OCI-M2 (cell line): ENCODE results near the gene EXD3.

ENCODE experiments used
- DNase-seq: peaks from one replicate; lab custom pipeline; 2025; ENCODE audit not compliant: unreplicated experiment; lab: John Stamatoyannopoulos, UW

The EXD3 gene

DNA sequence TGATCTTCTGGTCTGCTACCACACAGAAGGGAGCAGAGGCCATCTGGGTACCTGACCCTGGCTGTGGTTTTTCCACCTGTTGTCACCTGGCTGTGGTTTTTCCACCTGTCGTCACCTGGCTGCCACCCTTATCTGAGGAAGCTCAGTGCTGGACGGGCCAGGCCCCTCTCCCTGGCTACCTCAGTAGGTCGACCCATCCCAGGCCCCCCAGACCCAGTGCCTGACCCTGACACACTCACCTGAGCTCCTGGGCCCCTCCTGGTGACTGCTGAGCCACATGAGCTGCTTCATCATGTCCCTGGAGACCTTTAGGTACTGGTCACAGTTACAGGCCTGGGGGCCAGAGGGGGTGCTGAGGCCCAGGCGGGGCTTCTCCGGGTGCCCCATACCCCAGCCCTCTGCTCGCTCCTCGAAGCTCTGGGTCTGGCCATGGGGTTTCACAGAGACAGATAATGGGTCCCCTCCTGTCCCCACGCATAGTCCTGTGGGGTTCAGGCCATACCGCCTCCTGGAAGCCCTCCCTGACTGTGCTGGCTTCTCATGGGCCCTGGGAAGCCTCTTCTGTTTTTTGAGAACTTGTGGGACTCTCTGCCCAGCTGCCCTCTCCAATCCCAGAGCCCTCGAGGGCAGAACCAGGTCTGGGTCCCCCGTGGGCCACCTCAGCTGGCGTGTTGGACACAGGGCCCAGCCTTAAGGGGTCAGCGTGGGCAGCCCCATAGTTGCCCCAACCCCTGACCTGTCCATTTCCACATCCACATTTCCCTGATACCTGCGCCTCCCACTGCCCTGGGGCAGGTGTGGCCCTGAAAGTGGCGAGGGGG is 113.4 kb downstream of the EXD3 start:
- no peak for DNase-seq

GRCh38 chr9:137308057-137308619 is 114.8 kb downstream of the EXD3 start:
- no peak for DNase-seq

DNA sequence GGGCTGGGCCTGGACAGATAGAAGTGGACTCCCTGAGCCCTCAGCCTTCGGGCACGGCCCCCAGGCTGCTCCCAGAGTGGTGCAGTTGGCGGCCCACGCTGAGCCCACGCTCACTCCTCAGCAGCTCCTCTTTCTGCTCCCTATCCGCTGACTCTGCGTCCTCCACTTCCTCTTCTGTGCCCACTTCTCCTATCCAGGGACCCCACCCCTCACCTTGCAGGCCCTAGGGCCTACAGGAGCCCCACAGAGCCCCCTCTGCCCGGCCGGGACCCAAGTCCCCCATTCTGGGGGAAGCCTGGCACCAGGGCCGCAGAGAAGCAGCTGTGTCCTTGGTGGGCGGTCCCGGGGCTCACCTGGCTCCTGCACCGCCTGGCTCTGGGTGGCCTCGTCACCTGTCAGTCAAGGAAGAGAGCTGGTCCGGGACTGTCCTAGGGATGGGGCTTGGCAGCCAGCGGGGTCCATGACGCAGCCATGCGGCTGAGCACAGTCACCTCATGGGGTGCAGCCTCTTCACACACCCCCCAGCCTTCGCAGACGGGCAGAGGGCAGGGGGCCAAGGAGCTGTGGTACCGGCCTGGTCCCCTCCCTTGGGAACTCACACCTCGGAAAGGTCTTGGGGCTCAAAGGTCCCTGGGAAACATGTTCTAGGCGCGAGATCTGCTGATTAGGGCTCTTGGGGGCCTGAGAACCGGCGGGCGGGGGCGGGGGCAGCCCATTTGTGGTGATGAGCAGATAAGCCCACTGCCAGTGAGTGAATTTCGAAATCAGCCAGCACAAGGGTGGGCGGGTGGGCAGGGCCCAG is 115.5 kb downstream of the EXD3 start:
- DNase-seq: no peak

- no peak for DNase-seq
Observed at GRCh38 chr9:137306850-137307254, 116.1 kb downstream of the EXD3 start.

GRCh38 chr9:137306066-137306849 is 116.7 kb downstream of the EXD3 start:
- DNase-seq: no peak

DNA sequence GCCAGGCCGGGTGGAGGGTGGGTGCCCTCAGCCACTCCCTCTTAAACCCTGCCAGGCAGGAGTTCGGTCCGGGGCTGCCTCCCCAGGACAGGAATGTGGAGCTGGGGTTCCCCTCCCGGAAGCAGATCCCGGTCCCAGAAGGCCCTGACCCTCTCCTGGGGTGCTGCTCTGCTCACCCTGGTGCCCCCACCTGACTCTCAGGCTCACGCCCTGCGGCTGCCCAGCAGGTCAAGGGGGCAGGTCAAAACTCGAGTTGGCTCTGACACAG is 117.2 kb downstream of the EXD3 start:
- DNase-seq: no peak

DNA sequence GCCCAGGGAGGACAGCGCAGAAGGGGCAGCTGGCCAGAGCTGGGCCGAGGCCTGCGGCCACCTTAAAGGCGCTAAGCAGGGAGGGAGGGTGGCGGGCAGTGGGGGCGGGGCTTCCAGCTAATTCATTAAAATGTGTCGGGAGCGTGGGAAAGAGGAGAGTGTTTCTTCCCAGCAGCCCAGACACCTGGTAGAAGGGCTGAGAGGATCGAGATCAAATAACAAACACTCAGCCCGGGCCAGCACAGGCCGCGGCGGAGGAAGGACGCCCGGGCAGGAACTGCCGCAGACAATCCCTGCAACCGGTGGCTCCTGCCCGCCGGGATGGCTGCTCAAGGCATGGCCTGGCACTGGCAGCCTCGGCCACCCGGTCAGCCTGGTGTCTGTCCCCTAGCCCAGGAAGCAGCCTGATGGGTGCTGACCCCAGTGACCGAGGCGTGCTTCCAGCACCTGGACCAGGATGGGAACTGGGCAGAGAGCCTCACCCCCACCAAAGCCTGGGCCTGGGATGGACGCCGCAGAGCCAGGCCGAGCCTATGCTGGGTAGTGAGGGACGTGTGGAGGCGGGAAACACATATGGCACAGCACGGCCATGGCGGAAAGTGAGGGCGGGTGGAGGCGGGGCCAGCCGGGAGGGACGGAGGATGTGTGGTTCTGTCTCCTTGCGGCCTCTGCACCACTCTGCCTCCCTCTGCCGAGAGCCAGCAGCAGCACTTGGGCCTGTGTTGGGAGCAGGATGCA is 117.7 kb downstream of the EXD3 start:
- DNase-seq: no peak

GRCh38 chr9:137304383-137305059 is 118.4 kb downstream of the EXD3 start:
- no peak for DNase-seq

DNA sequence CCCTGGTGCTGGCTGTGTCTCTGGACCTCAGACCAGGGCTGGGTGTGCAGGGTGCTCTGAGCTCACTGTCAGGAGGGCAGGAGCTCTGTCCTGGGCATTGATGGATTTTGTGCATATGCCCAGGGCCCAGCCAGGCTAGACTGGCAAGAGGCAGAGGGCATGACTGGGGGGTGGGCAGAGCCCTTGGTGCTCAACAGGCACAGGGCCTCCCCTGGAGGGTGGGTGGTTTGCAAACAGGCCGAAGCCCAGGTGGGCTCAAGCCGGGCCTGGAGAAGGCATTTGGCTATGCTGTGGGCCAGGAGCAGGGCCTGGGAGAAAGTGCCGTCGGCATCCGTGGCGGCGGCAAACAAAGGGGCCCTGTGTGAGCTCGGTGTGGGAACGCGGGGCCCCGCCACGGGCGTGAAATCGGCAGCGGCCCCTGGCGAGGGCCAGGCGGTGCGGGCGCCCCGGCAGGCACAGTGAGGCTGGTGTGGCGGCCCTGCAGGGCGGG is 119.0 kb downstream of the EXD3 start:
- no peak for DNase-seq

- DNase-seq: no peak
Observed at GRCh38 chr9:137303151-137303892, 119.6 kb downstream of the EXD3 start.

DNA sequence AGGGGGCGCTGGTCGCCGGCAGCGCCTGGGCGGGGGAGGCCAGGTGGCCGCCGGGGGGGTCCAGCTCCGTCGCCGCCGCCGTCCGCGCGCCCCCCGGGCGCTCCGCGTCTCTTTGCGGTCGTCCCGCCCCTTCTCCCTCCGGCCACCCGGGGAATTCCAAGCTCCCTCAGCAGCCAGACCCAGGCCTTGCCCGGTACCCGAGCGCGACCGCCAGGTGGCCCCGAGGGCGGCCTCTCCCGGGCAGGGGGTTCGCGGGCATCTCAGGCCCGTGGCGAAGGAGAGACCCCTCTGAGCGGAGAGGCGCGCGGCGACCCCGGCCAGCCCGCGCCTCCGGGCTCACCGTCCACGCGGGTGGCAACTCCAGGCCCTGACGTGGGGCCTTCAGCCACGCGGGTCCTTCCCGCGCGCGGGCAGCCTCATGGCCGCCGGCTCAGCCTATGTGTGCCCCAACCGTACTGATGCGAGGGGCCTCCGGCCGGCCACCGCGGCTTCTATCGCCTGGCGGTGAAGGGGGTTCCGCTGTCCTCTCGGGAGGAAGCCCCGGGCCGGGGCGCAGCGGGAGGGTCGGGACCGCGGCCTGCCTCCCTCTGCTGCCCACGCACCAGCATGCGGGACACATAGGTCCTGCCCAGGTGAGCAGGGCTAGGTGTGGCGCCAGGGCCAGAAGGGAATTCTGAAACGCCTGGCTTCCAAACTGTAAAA is 120.4 kb downstream of the EXD3 start:
- no peak for DNase-seq

GRCh38 chr9:137302118-137302448 is 120.9 kb downstream of the EXD3 start, which contains the start of gene NRARP:
TSS of gene NRARP (minus strand) at chr9:137302271. CDS start at chr9:137301928, 343 bp downstream.
- no peak for DNase-seq

DNA sequence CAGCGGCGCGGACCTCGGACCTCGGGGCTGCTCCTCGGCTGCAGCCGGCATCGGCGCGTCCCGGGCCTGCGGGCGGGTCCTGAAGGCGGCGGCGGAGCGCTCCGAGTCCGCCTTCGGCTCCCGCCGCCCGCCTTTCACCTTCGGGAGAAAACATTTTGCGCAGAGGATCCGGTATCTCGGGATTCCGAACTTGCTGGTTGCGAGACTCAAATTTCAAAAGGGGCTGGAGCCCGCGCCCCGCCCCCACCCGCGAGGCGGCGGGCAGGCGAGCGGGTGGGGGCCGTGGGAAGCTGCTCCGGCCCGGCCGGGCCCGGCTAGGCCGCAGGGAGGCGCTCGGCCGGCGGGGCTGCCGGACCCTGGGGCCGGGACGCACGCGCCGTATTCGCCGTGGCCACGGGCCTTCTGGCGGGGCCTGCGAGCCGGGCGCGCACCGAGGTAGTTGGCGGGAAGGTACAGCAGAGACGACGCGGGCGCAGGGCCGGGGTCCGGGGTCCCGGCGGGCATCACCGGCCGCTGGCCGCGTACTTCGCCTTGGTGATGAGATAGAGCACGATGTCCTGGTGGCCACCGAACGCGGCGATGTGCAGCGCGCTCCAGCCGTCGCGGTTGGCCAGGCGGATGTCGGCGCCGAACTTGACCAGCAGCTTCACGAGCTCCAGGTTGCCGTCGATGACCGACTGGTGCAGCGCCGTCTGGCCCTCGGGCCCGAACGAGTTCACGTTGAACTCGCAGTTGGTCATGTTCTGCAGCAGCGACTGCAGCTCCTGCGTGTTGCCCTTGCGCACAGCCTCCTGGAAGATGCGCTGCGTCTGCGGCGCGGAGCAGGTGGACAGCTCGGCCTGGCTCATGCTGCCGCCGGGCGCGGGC is 121.6 kb downstream of the EXD3 start:
- DNase-seq: no peak

GRCh38 chr9:137300567-137301080 is 122.3 kb downstream of the EXD3 start:
- no peak for DNase-seq

- DNase-seq: no peak
Observed at GRCh38 chr9:137299938-137300337, 123.0 kb downstream of the EXD3 start.

- no peak for DNase-seq
Observed at GRCh38 chr9:137299203-137299565, 123.8 kb downstream of the EXD3 start.

DNA sequence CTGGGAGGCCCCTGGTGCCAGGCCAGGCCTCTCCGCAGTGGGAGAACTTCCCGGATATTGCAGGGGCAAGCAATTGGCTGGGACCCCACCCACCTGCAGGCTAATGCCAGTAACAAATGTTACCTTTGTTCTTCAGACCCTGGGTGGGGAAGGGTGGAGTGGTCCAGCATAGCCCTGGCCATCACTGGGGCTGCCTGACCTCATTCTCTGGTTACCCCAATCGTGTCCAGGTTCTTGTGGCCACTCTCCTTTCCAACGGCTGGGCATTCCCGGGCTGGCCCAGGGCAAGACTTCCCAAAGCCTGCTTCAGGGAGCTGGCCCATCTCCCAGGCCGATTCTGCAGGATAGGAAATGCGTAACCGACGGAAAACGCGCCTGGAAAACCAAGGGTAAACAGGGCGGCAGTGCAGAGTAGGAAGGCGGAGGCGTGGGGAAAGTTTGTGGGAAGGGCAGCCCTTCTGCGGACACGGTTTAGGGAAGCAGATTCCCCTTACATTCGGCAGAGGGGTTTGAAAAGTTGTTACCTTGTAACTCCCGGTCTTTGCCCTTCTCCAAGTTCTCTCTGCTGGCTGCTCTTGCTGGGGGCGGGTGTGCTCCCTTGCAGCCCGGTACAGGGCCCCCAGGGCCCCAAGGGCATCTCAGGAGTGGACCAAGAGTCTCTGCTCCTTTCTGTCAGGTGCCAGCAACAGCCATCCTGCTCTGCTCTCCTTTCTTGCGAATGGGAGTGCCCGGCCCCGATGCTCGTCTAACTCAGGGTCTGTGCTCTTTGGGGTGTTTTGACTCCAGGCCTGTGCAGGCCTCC is 124.4 kb downstream of the EXD3 start:
- DNase-seq: no peak
